ENCODE results near the gene ACADVL. TPM values are rescaled to one million over a fixed set of nuclear protein-coding genes. Genes with fewer than 3 reads are reported as not detected.

The ACADVL gene
- total RNA-seq, 1 experiment from 2014 or later = 558 TPM

DNA sequence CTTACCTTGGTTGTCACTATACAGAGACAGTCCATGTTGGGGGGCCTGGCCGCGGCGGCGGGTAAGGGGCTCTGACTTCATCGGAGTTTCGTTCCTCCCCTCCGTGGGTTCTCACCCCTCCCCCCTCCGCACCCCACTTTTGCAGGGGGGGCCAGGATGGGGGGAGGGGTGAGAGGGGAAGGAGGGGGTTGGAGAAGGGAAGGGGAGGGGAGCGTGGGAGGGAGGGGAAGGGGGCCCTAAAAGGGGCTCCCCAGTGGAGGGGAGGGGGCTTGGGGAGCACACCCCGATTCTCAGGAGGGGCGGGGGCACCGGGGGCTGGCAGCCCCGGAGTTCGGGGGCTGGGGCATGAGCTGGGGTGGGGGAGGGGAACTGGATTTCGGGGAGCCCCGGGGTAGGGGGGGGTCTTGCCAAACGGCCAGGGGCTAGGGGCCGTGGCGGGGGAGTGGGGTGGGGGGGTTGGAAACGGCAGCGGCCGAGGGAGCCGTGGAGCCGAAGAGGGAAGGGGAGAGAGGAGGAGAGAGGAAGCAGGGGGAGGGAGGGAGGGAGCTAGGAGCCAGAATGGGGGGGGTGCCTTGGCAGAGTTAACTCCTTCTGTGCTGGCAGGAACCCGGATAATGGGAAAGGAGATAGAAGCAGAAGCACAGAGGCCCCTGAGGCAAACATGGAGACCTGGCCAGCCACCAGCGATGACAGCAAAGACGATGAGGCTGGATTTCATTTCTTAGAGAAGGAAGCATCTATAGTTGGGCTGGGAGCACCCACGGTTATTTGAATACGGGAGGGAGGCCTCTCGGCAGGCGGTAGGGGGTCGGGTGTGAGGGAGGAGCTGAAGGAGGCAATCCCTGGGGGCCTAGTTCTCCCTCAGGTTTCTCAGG is 2.4 kb upstream of the ACADVL start:
- Histone ChIP-seq H4K20me1 (ENCODE audit: low read length) (peaks cover 11% of the 10 kb centered on the region; the same call in 1 of the 2 replicates), H2AFZ (ENCODE audit: low read length) (peak overlapping the region; percentile 65; the same call in 1 of the 2 replicates), H3K4me2 (ENCODE audit: low read length) (peak overlapping the region; percentile 86), H3F3A (ENCODE audit: low read length, unreplicated experiment) (no peaks in the 10 kb centered on the region), H3K9me2 (replicated peaks; ENCODE audit: low read length) (no peaks in the 10 kb centered on the region), H3K36me3 (ENCODE audit: low read depth, low read length) (peaks cover 11% of the 10 kb centered on the region), H3K4me3 (ENCODE audit: low read length) (peak overlapping the region; percentile 65), H3K9me3 (ENCODE audit: low read length) (no peaks in the 10 kb centered on the region), H3K27me3 (ENCODE audit: low read length) (no peaks in the 10 kb centered on the region), H3K9ac (ENCODE audit: low read length) (peak overlapping the region; percentile 48; the same call in 1 of the 2 replicates), H3K79me2 (ENCODE audit: low read length) (peaks cover 42% of the 10 kb centered on the region), H3K4me1 (ENCODE audit: insufficient read depth, low read length) (peaks cover 34% of the 10 kb centered on the region), H3K27ac (ENCODE audit: low read length) (no peak overlapping the region)
- ChIA-PET CTCF (no interaction called here), POLR2A (ENCODE audit: unreplicated experiment) (interaction anchor here (0.5 kb wide), 1 partner anchor 165 kb away, joined by 3 read pairs; no protein-coding TSS in a partner anchor)
- no peak for ATAC-seq
- TF ChIP-seq EZH2phosphoT487 (IDR thresholded peaks at IDR 0.05; ENCODE audit: borderline replicate concordance, low read length) (no peak), EZH2 (IDR thresholded peaks at IDR 0.05; ENCODE audit: low read length, unreplicated experiment) (no peak)
- TF ChIP-seq, protein P1, sequence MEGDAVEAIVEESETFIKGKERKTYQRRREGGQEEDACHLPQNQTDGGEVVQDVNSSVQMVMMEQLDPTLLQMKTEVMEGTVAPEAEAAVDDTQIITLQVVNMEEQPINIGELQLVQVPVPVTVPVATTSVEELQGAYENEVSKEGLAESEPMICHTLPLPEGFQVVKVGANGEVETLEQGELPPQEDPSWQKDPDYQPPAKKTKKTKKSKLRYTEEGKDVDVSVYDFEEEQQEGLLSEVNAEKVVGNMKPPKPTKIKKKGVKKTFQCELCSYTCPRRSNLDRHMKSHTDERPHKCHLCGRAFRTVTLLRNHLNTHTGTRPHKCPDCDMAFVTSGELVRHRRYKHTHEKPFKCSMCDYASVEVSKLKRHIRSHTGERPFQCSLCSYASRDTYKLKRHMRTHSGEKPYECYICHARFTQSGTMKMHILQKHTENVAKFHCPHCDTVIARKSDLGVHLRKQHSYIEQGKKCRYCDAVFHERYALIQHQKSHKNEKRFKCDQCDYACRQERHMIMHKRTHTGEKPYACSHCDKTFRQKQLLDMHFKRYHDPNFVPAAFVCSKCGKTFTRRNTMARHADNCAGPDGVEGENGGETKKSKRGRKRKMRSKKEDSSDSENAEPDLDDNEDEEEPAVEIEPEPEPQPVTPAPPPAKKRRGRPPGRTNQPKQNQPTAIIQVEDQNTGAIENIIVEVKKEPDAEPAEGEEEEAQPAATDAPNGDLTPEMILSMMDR (conservative IDR thresholded peaks at IDR 0.05; ENCODE audit: low read depth, low read length) = no peak
- DNase-seq = peak; percentile 45
- BruUV-seq (replicated peaks) = no TSS peak
- intact Hi-C loops (cut with micrococcal nuclease) = no loop called here

DNA sequence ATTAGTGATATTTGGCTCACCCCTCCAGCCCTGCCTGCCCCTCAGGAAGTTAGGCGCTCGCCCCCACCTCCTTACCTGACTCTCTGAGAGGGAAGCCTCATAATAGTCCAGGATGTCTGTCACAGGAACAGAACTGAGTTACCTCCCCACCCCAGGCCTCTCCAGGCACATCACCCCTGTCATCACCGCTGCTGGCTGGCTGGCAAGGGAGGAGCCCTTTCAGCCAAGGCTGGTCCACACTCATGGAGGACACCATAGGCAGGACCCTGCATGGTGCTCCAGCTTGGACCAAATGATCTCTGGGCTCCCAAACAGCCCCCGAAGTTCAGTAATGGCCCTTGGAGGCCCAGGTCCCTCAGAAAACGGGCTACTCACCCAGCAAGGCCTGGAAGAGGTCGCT is 1.6 kb upstream of the ACADVL start:
- DNase-seq = no peak
- H3K4me1 ChIP-seq (ENCODE audit: insufficient read depth, low read length) = peaks cover 34% of the 10 kb centered on the region
- peaks cover 19% of the 10 kb centered on the region for H3K36me3 ChIP-seq (ENCODE audit: low read depth, low read length)
- no peak overlapping the region for H3K27ac ChIP-seq (ENCODE audit: low read length)
- no peaks in the 10 kb centered on the region for H3F3A ChIP-seq (ENCODE audit: low read length, unreplicated experiment)
- POLR2A ChIA-PET (ENCODE audit: unreplicated experiment) = no interaction called here
- H3K79me2 ChIP-seq (ENCODE audit: low read length) = peaks cover 47% of the 10 kb centered on the region
- peak overlapping the region; percentile 73; the same call in 1 of the 2 replicates for H3K4me2 ChIP-seq (ENCODE audit: low read length)
- no peaks in the 10 kb centered on the region for H3K27me3 ChIP-seq (ENCODE audit: low read length)
- no peak for ATAC-seq
- peaks cover 14% of the 10 kb centered on the region; the same call in 1 of the 2 replicates for H4K20me1 ChIP-seq (ENCODE audit: low read length)
- no peak overlapping the region for H3K9ac ChIP-seq (ENCODE audit: low read length)
- CTCF ChIA-PET = no interaction called here
- intact Hi-C loops (cut with micrococcal nuclease) = no loop called here
- no peak overlapping the region for H3K4me3 ChIP-seq (ENCODE audit: low read length)
- peak overlapping the region; percentile 65; the same call in 1 of the 2 replicates for H2AFZ ChIP-seq (ENCODE audit: low read length)
- BruUV-seq (replicated peaks) = no TSS peak
- H3K9me3 ChIP-seq (ENCODE audit: low read length) = no peaks in the 10 kb centered on the region
- H3K9me2 ChIP-seq (replicated peaks; ENCODE audit: low read length) = no peaks in the 10 kb centered on the region
- TF ChIP-seq, protein P1 (conservative IDR thresholded peaks at IDR 0.05; ENCODE audit: low read depth, low read length) = no peak
- TF ChIP-seq EZH2phosphoT487 (IDR thresholded peaks at IDR 0.05; ENCODE audit: borderline replicate concordance, low read length) (no peak), EZH2 (IDR thresholded peaks at IDR 0.05; ENCODE audit: low read length, unreplicated experiment) (no peak)

DNA sequence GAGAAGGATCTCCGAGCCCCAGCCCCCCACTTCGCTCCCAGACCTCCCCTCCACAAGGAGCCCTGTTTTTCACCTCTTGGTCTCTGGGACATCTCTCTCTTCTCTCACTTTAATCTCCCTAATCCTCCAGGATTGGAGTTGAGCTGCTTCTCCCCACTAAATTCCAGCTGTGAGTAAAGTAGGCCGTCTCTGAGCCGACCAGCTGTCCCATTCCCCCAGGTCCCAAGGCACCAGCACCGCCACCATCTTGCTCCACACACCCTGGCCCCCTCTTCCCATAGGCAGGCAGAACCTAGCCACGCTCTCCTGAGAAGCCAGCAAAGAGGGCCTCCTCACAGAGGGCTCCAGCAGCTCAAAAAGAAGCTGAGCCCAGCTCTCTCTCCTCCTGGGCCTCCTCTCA is 980 bp upstream of the ACADVL start:
- no TSS peak for BruUV-seq (replicated peaks)

More for the DNA sequence above, 980 bp upstream of the ACADVL start:
- ATAC-seq (no peak), DNase-seq (no peak)
- Histone ChIP-seq H2AFZ (ENCODE audit: low read length) (no peak overlapping the region), H3K79me2 (ENCODE audit: low read length) (peaks cover 41% of the 10 kb centered on the region), H3K27me3 (ENCODE audit: low read length) (no peaks in the 10 kb centered on the region), H3K36me3 (ENCODE audit: low read depth, low read length) (peaks cover 25% of the 10 kb centered on the region), H3K4me2 (ENCODE audit: low read length) (peak overlapping the region; percentile 86; the same call in 1 of the 2 replicates), H3F3A (ENCODE audit: low read length, unreplicated experiment) (no peaks in the 10 kb centered on the region), H3K9ac (ENCODE audit: low read length) (no peak overlapping the region), H3K27ac (ENCODE audit: low read length) (no peak overlapping the region), H3K4me3 (ENCODE audit: low read length) (no peak overlapping the region), H4K20me1 (ENCODE audit: low read length) (peaks cover 14% of the 10 kb centered on the region; the same call in 1 of the 2 replicates), H3K4me1 (ENCODE audit: insufficient read depth, low read length) (peaks cover 34% of the 10 kb centered on the region), H3K9me2 (replicated peaks; ENCODE audit: low read length) (no peaks in the 10 kb centered on the region), H3K9me3 (ENCODE audit: low read length) (no peaks in the 10 kb centered on the region)
- TF ChIP-seq, protein P1 (conservative IDR thresholded peaks at IDR 0.05; ENCODE audit: low read depth, low read length) = no peak
- TF ChIP-seq EZH2phosphoT487 (IDR thresholded peaks at IDR 0.05; ENCODE audit: borderline replicate concordance, low read length) = no peak
- TF ChIP-seq EZH2 (IDR thresholded peaks at IDR 0.05; ENCODE audit: low read length, unreplicated experiment) = no peak
- ChIA-PET POLR2A (ENCODE audit: unreplicated experiment) (no interaction called here), CTCF (no interaction called here)
- intact Hi-C loops (cut with micrococcal nuclease) = no loop called here

All from PC-3 (cell line).